Heart left ventricle (tissue), 16 donors: Measurements from ENCODE around the gene KATNBL1. TPM values are rescaled to one million over a fixed set of nuclear protein-coding genes. Genes with fewer than 3 reads are reported as not detected.
"Not testable (repeated sequence)": the region's sequence is repeated elsewhere in the genome, so short reads cannot be mapped to it uniquely, and the experiment has no call there.

Experiments
- ATAC-seq, 4 donors: fragments of 200-7000 bp; cut with Tn5 transposase; one replicate each; pipeline ENCODE4 v1.9.1; 2020 to 2022; ENCODE audit warnings: moderate library complexity in 4 of 4, mild to moderate bottlenecking in 3 of 4, moderate number of reproducible peaks in 1 of 4
- DNase-seq, 5 donors: peaks; one replicate each; pipeline ENCODE4 v3.0.0-alpha.2; 2020
- H3K27ac ChIP-seq, 12 donors: fragments of 200-600 bp; sonication (generic) in 4 of 12; one replicate each; pipeline versions ENCODE4 v1.5.0 to v1.8.0; 2016 to 2022; ENCODE audit warnings: mild to moderate bottlenecking in 2 of 12
- H3K27me3 ChIP-seq, 9 donors: fragments of 200-600 bp; sonication (generic) in 2 of 9; one replicate each; pipeline versions ENCODE4 v1.5.1 to v1.8.0; 2016 to 2022; ENCODE audit warnings: mild to moderate bottlenecking in 3 of 9
- H3K36me3 ChIP-seq, 9 donors: fragments of 200-600 bp; sonication (generic) in 2 of 9; one replicate each; pipeline versions ENCODE4 v1.5.0 to v1.8.0; 2018 to 2022; ENCODE audit warnings: mild to moderate bottlenecking in 2 of 9
- H3K4me1 ChIP-seq, 12 donors: fragments of 200-600 bp; sonication (generic) in 4 of 12; one replicate each; pipeline versions ENCODE4 v1.5.0 to v1.8.0; 2016 to 2022; ENCODE audit warnings: mild to moderate bottlenecking in 3 of 12
- H3K4me3 ChIP-seq, 12 donors: fragments of 200-600 bp; sonication (generic) in 4 of 12; one replicate each; pipeline versions ENCODE4 v1.5.0 to v1.8.0; 2017 to 2022; ENCODE audit warnings: mild to moderate bottlenecking in 9 of 12, moderate library complexity in 4 of 12
- H3K9me3 ChIP-seq, 12 donors: fragments of 200-600 bp; sonication (generic) in 4 of 12; one replicate each; pipeline versions ENCODE4 v1.5.0 to v1.8.0; 2016 to 2022; ENCODE audit warnings: mild to moderate bottlenecking in 1 of 12
- CTCF ChIP-seq, 12 donors: fragments of 200-600 bp; sonication (generic) in 4 of 12; IDR thresholded peaks; one replicate each; pipeline versions ENCODE4 v1.5.0 to v1.8.0; 2018 to 2022; ENCODE audit warnings: antibody characterized with exemption in 12 of 12, mild to moderate bottlenecking in 5 of 12
- POLR2A ChIP-seq, 2 donors: fragments of 450-650 bp; IDR thresholded peaks; one replicate each; pipeline ENCODE4 v1.6.1; 2017; ENCODE audit warnings: antibody characterized with exemption in 2 of 2, mild to moderate bottlenecking in 2 of 2, moderate library complexity in 2 of 2
- WGBS, 4 donors: extraction: QIAGEN DNeasy Blood & Tissue Kit in 2 of 4; methylation state at CpG; one replicate each; pipeline versions ENCODE4 v1.1.5 to v1.1.7; 2013 to 2018; 5-methylcytosine and 5-hydroxymethylcytosine counted together
- intact Hi-C, 10 donors: fragments of 100-400 bp; cut with DNase I; formaldehyde crosslinking; loops; one replicate each; pipeline versions ENCODE4 v1.11.1 to v1.14.2; 2022
- polyA plus RNA-seq, 2 donors: library from polyadenylated mRNA; stranded (reverse); fragments of 200-250 nt; gene quantifications; one replicate each; pipeline ENCODE4 v1.2.3, GENCODE V29; 2013
- total RNA-seq, 9 donors: library from RNA; depleted of rRNA in 2 of 9; stranded (reverse); fragments of >200 nt in 2 of 9; fragmentation: NEBNext Ultra II Directional in 3 of 9; extraction: Animal tissue kit (Norgen Biotek cat#: 25700) in 3 of 9; gene quantifications; one replicate each; pipeline versions ENCODE4 v1.1.0 to v1.2.4, GENCODE V29; 2016 to 2023
- donor health status: ischemic (EF 13 %, LVEDD 7.1; RV severe dilation, severe dysfunction).
- donor health status: healthy with polysubstance abuse.
- donor health status: DM: no; HTN: yes; CAD: no.
- donor health status: DM: no; HTN: no; CAD: no.
- donor health status: ischemic (EF 25% LVEDD 6.9; RV normal size, moderate dysfunction).
- donor health status: ischemic (EF 25% LVEDD 5.7; RV mildly dilated, moderate dysfunction).
- donor health status: healthy.
- donor health status: DM: yes; HTN: yes; CAD: no.
- donor health status: ischemic (EF 35%, LVEDD 5.7; RV mildly dilated, moderate dysfunction).
- donor health status: nonischemic (EF 11% LVEDD 7.7; RV severe dilation, severe dysfunction).
- donor health status: DM: yes; HTN: yes; CAD: no.
- donor health status: PGD.
- donor health status: ischemic (EF 29% LVEDD 5.4; RV normal size, mild dysfunction).
- donor health status: nonischemic (EF 23%, LVEDD 6.1; RV moderate dilation, normal function).

The KATNBL1 gene
- total and polyA plus RNA-seq, 11 donors: 10.1 to 21.7 (median 15.6) TPM

- DNase-seq (no peak), ATAC-seq (no peak)
- no peak for TF ChIP-seq POLR2A (IDR thresholded peaks at IDR 0.05)
- TF ChIP-seq CTCF (IDR thresholded peaks at IDR 0.05): no peak
- no peaks in the 10 kb centered on the region for H3K9me3 ChIP-seq
- H3K36me3 ChIP-seq: no peaks in the 10 kb centered on the region
- 65 to 76% (median 68%) methylated on average over 4 of the region's 4 CpGs for WGBS, 4 donors
- H3K4me1 ChIP-seq: peaks cover 0 to 20% (median 3%) of the 10 kb centered on the region in 12 donors
- H3K27ac ChIP-seq: no peak overlapping the region
- no peaks in the 10 kb centered on the region for H3K27me3 ChIP-seq
- intact Hi-C loops: no loop called here
- H3K4me3 ChIP-seq: no peak overlapping the region
Measured at GRCh38 chr15:34185666-34186065, 24.2 kb downstream of the KATNBL1 start.

GRCh38 chr15:34182942-34183341 is 27.0 kb downstream of the KATNBL1 start:
- ATAC-seq (no peak), DNase-seq (no peak)
- TF ChIP-seq CTCF (IDR thresholded peaks at IDR 0.05) (no peak), POLR2A (IDR thresholded peaks at IDR 0.05) (no peak)
- Histone ChIP-seq H3K27ac (no peak overlapping the region), H3K4me1 (peaks cover 0 to 23% (median 4%) of the 10 kb centered on the region in 12 donors), H3K9me3 (no peaks in the 10 kb centered on the region), H3K4me3 (no peak overlapping the region), H3K27me3 (no peaks in the 10 kb centered on the region), H3K36me3 (no peaks in the 10 kb centered on the region)
- intact Hi-C loops: no loop called here
- 59 to 77% (median 66%) methylated on average over 2 to 4 of the region's 4 CpGs for WGBS, 4 donors

- Histone ChIP-seq H3K4me3 (no peak overlapping the region), H3K9me3 (peaks cover 0 to 13% (median under 1%) of the 10 kb centered on the region in 12 donors), H3K36me3 (no peaks in the 10 kb centered on the region), H3K27me3 (no peaks in the 10 kb centered on the region), H3K27ac (no peak overlapping the region), H3K4me1 (peaks cover 0 to 10% (median 4%) of the 10 kb centered on the region in 12 donors)
- no peak for DNase-seq
- ATAC-seq: no peak
- TF ChIP-seq POLR2A (IDR thresholded peaks at IDR 0.05): no peak
- intact Hi-C loops: no loop called here
- 63 to 73% (median 68%) methylated on average over 3 of the region's 3 CpGs for WGBS, 4 donors
Measured at GRCh38 chr15:34179234-34179633, 30.7 kb downstream of the KATNBL1 start.

DNA sequence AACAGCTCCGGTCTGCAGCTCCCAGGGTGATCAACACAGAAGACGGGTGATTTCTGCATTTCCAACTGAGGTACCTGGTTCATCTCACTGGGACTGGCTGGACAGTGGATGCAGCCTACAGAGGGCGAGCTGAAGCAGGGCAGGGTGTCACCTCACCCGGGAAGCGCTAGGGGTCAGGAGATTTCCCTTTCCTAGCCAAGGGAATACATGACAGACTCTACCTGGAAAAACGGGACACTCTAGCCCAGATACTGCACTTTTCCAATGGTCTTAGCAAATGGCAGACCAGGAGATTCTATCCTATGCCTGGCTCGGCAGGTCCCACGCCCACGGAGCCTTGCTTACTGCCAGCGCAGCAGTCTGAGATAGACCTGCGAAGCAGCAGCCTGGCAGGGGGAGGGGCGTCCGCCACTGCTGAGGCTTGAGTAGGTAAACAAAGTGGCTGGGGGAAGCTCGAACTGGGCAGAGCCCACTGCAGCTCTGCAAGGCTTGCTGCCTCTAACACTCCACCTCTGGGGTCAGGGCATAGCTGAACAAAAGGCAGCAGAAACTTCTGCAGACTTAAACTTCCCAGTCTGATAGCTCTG is 43.8 kb downstream of the KATNBL1 start:
- Histone ChIP-seq H3K9me3 (peaks cover 0 to 30% (median 4%) of the 10 kb centered on the region in 12 donors), H3K36me3 (peaks cover 0 to 20% (median 12%) of the 10 kb centered on the region in 9 donors)
- H3K4me3 ChIP-seq, H3K27ac ChIP-seq, intact Hi-C loops, H3K27me3 ChIP-seq, H3K4me1 ChIP-seq, ATAC-seq, DNase-seq: not testable (repeated sequence)
- whole genome bisulfite sequencing, 4 donors: 91 to 94% (median 92%) methylated on average over 10 to 14 of the region's 14 CpGs

GRCh38 chr15:34161329-34161963 is 48.5 kb downstream of the KATNBL1 start:
- no peak for ATAC-seq
- H3K36me3 ChIP-seq: peaks cover 0 to 41% (median 22%) of the 10 kb centered on the region in 9 donors
- H3K27me3 ChIP-seq: no peaks in the 10 kb centered on the region
- intact Hi-C loops: no loop called here
- WGBS, 4 donors: 83 to 93% (median 88%) methylated on average over 9 of the region's 9 CpGs
- peaks cover 0 to 26% (median 8%) of the 10 kb centered on the region in 12 donors for H3K9me3 ChIP-seq
- no peak for TF ChIP-seq CTCF (IDR thresholded peaks at IDR 0.05)
- no peak overlapping the region for H3K27ac ChIP-seq
- DNase-seq: no peak
- no peaks in the 10 kb centered on the region for H3K4me1 ChIP-seq
- H3K4me3 ChIP-seq: no peak overlapping the region
